Stimulated activated CD4-positive, alpha-beta T cell treated with anti-CD3 and anti-CD28 coated beads, Interleukin-15, amount 100 ng/mL, for 24 hours (primary cell): ENCODE data around the gene KRT32.

Source experiments
- DNase-seq: peaks from one replicate; pipeline ENCODE4 v3.0.0-alpha.2; 2020

KRT32 gene

DNA sequence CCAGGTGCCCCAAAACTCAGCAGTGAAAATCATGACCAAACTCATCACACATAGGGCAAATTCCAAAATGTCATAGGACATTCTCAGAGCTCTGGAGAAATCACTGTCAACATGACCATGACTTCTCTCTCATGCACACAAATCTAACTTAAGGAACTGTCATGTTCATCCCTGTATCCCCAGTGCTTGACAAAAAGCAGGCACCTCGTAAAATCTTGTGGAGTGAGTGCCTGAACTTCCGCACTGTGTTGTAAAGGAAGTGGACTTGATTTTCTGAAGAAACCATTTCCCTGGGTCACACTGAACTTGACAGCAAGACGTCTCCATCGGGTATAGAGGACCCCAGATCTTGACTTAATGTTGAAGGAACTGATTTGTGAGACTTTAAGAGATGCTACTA lies 45.6 kb downstream of the KRT32 start:
- DNase-seq: no peak

DNA sequence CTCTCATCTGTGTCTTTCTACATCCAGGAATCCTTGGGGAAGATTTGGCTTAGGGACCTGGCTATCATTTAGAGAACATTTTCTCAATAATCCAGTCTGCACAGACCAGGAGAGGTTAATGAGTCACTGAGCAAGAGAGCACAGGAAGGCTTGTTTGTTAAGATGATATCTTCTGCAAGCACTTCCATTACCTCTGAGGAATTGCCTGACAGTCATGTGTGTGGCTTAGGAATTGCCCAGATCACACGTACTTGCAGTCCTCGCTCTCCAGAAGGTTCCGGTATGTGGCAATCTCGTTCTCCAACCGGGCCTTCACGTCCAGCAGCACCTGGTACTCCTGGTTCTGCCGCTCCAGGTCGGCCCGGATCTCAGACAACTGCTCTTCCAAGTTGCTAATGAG lies 46.1 kb downstream of the KRT32 start:
- no peak for DNase-seq

DNA sequence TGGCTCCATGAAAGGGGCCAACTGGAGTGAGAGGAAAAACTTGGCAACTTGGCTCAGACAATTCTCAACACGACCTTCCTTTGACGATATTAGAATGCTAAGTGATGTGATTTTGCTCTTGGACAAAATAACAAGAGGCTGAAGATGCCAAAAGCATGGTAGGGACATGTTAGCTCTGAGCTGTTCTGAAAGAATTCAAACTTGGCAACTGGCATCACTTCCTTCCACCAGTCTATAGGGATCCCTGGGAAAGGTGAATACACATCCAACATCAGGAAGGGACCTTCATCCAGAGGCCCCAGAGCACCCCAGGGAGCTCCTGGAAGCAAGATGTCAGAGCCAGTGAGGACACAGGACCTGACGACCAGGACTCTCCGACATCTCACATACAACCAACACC lies 47.1 kb downstream of the KRT32 start:
- DNase-seq: no peak

DNA sequence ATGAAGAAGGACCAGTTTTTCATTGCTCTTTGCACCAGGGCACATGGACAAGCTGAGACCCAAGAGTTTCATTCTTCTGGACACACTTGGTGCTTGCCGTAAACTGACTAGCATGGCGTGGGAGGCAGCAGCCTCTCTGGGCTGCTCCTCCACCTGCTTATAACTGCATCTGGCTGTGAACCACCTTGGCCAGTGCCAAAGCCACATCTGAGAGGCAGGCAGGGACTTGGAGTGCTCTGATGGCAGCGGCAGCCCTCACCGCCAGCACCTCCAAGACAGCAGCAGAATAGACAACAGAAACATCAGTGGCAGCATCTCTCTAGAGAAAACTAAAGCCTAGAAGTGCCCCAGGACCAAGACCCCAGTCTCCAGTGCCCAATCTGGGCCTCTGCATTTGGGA lies 47.5 kb downstream of the KRT32 start:
- no peak for DNase-seq

DNA sequence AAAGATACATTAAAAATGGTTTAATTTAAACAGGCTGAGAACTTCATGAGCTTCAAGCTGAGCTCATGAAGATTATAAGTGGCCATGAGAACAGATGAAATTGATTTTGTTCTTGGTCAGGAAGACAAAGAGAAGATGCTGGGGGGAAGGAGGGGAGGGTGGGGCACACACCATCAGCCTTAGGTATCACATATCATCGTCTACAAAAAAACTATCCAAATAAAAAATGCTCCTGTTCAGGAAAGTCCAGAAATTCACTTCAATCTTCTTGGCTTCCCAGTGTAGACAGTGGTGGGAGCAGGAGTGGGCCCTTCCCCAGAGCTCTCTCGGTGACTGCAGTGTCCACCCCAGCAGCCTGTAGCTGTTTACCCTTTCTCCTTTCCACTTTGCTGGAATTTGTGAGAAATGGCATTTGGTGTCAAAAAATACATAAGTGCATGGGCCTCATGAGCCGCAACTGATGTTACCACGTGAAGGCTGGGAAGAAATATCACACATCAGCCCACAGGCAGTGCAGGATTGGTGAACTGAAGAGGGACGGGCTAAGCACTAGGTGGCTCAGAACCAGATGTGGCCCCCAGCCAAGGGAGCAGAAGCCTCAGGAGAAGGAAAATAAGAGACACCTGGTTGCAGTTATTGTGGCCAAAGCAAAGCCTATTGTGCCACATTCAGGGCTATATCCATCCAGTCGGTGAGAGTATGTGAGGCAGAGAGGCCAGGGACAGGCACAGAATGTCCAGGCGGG lies 48.9 kb downstream of the KRT32 start:
- DNase-seq: no peak

DNA sequence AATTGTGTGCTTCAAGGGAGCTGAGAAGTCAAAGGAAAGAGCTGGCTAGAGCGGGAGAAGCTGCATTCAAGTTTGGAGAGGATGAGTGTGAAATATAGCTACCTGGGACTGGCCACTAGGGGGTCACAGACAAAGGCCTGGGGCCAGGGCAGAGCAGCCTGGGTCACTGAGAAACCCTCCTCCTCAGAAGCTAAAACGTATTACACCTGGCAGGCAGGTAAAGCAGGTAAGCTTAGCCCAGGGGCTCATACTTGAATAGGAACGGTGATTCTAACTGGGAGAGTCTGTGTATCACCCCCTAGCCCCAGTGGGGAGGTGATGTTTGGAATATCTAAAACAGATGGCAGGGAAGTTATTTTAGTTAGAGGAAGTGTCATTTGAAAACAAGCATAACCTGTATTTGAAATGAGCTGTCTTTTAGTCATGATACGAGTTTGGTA lies 49.6 kb downstream of the KRT32 start:
- DNase-seq: peak; percentile 20

DNA sequence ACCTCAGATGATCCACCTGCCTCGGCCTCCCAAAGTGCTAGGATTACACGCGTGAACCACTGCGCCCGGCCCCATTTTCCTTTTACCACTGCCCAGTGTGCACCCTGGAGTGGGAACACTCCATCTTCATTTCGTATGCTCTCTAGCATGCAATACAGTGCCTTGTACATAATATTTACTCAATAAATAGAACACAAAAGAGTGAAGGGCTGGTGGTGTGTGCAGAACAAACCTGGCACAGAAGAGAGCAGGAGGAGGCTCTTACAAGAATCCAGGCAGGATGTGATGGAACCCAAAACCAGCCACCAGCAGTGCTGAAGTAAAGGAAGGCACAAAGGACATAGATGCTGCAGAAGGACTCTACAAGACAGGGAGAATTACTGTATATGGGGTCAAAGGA lies 50.1 kb downstream of the KRT32 start:
- no peak for DNase-seq

DNA sequence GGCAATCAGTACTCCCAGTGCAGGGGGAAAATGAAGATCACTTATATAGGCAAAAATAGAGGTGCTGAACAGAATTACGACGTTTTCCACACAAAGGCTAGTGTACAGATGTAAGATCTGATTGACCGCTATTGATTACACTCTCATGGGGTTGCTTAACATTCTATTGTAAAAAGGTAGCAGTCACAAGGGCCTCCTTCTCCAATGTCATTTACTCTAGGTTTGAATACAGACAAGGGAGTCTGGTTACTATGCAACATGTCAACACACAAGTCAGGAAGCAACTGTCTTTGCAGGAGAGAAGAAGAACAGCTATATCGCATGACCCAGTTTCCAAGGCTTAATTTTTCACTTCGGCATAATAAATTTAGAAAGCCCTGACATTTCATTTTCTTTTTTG lies 50.7 kb downstream of the KRT32 start:
- DNase-seq: no peak

DNA sequence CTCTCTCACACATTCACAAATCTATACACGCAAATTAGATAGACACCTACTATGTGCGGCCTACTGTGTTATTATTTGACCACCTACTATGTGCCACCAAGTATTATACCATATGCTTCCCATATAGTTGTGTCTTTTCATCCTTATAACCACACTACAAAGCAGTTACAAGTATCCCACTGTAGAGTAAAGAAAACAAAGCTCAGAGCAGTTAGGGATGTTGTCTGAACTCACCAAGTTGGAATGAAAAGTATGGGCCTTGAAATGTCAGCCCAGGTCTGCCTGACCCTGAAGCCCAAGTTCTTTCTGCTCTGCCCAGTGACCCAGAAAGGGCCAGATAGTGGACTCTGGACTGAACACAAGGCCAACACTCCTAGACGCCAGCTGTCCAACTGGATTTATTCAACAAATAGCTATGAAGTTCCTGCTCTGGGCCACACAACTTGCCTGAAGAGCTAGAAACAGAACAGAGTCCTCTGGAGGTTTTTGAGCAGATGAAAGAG lies 51.3 kb downstream of the KRT32 start:
- no peak for DNase-seq

DNA sequence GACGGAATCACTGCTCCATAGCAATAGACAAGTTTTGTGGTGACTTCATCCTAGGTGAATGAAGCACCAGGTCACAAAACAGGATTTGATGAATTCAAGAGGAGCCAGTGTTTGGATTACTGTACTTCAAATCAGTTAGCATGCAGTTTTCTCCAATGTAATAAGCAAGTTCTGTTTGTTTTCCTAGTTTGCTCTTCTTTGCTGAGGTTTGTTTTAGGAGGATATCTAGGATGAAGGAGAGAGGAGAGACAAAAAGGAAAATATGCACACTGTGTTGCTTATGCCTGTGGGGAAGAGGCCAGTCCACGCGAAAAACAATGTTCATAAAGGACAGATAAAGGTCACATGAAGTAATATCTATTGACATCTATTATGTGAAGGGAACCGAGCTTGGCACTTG lies 51.8 kb downstream of the KRT32 start:
- no peak for DNase-seq

DNA sequence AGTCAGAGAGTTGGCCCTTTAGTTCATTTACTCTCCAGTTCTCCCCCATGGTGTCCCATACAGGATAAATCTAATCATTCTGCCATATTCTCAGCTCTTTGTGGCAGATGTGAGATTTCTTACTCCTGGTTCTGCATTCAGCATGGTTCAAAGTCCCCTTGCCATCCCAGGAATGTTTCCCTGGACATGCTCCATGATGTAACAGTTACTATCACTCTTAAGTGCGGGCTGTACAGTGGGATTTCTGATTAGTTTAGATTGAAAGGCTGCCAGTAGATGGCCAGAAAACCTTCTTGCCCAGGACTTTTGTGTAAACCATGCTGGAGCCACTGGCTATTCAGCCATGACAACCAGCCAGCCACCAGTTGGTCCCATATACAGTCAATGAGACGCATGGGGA lies 53.2 kb downstream of the KRT32 start:
- no peak for DNase-seq

DNA sequence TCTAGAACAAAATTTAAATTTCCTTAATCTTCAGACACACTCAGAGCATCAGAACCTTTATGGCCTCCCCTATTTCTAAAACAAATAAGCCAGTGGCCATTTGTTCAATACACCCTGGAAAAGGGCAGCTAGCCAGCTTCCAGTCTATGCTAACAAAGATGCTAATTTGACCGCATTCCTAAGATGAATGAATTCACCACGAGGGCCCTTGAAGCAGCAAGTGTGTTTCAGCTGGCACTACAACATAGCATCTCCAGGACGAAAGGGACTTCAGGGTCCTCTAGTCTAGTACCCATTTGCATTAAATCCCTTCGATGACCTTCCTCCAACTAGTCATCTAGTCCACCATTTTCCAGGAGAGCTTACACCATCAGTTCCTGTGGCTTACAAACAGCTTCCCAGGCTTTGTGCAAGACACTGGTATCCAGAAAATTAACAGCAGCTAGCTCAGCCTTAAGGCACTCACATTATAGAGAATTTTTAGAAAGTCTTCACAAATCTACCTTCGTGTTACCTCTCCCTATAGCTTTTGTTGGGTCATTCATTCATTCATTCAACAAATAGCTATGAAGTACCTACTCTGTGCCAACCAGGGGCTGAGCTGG lies 53.7 kb downstream of the KRT32 start:
- no peak for DNase-seq

DNA sequence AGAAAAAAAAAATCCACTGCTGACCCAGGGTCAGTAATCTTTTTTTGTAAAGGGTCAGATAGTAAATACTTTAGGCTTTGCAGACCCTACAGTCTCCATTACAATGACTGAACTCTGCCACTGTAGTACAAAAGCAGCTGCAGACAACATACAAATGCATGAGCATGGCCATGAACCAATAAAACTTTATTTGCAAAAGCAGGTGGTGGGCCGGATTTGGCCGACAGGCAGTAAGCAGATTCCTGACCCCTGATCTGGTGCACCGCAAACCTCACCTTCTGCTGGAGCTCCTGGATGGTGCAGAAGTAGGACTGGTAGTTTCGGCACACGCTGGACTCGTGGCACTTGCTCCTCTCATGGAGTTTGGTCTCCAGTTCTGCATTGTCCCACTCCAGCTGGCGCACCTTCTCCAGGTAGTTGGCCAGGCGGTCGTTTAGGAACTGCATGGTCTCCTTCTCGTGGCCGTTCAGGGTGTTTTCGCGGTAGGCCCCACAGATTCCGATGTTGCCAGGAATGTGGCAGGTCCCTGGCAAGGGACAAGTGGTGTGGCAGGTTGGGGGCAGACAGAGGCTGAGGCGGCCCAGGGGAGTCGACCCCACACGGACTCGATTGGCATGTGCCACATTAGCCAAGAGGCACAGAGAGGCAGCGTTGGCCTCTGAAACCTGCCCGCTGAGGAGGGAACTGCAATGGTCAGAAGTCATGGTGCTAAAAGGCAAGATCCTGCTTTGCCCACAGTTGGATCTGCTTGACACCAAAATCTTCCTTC lies 55.9 kb downstream of the KRT32 start:
- no peak for DNase-seq
